Amniotic stem cell (primary cell): ENCODE results near the gene ELFN1.
"Not testable (repeated sequence)": the region's sequence is repeated elsewhere in the genome, so short reads cannot be mapped to it uniquely, and the experiment has no call there.

Experiments used
- DNase-seq: peaks from one replicate; lab custom pipeline; 2025; lab: John Stamatoyannopoulos, UW

ELFN1 gene

DNA sequence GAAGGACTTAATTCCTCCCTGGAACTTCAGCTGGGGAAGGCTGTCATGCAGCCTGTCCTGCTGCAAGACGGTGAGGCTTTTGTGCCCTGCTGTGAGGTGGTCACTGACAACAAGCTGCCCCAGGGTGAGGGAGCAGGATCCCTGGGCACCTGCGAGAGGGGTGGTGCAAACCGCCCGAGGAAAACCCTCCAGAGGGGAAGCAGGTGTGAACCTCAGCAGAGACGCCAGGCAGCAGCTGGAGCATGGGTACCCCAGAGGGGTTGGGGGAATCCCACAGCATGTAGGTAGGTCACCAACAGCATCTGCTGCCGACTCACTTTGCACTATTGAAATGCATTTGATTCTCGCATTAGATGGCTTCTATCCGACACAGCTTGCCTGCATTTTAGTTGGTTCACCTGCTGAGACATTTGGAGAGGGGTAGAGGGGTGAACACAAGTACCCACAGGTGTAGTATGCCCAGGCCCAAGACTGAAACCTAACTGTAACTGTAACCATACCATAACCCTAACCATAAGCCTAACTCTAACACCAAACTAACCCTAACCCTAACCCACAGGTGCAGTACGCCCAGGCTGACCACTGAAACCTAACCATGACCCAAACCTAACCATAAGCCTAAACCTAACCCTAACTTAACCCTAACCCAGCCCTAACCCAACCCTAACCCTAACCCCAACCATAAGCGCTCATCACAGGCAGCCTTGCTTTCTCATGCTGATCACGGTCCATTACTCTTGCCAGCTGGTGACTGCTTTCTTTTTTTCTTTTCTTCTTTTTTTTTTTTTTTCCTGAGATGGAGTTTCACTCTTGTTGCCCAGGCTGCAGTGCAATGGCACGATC, 85.9 kb downstream of the ELFN1 start:
- no peak for DNase-seq

GRCh38 chr7:1757601-1758000, 87.5 kb downstream of the ELFN1 start:
- DNase-seq = no peak

- DNase-seq = no peak
These were observed 88.2 kb downstream of the ELFN1 start for GRCh38 chr7:1758028-1758858.

DNA sequence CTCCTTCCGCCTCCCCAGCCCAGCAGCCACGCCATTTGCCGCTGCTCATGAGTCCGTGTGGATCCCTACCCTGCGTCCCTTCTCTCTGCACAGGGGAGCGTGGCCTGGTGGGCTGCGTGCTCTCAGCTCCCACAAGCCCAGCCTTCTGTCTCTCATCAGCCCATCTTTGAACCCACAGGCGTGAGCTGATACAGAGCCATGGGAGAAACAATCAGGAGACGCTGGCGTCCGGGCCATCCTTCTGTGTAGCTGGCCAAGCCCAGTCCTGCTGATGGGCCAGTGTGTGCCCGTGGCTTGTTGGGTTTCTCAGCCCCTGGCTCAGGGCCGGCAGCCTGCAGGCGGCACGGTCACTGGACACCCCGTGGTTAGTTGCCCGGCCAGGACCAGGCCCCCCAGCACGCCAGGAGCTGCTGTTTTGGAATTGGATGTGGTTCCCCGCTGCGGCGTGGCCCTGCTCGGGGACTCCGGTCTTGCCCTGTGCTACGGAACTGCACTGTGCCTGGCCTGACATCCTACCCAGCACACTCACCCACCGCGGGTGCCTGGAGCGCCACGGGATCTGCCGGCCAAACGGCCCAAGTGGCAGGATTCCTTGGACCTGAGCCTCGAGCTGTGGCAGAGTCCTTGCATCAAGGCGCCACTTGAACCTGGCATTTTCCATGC, 88.9 kb downstream of the ELFN1 start:
- no peak for DNase-seq

DNA sequence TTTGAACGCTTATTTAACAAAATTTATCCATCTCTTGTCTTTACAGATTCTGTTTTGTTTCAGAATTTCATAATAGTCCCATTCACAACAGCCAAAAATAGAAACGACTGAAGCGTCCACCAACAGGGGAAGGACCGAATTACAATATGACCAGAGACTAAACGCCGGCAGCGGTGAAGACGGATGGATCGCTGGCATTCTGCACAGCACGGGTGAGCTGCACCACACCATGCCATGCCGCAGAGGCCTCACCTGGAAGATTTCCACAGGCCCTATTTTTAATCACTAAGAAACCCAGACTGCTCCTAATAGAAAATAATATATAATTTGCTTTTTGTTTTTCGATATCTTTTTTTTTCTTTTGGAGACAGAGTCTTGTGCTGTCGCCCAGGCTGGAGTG, 91.0 kb downstream of the ELFN1 start:
- DNase-seq = no peak

DNA sequence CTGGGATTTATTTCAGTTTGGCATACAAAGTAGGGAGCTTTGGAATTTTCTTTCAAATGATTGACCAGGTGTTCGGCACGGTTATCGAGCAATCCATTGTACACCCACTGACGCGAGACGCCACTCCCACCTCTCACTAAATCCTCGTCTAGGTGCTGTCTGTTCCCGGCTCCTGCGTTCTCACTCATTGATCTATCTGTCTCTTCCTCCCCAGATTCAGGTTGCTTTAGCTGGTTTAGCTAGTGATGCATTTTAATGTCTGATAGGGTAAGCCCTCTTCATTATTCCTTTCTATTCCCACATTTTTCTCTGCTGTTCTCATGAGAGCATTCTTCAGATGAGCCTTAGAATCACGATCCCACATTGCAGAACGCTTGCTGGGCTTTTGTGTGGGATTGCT, 91.7 kb downstream of the ELFN1 start:
- DNase-seq = no peak

- DNase-seq = no peak
These were observed 92.3 kb downstream of the ELFN1 start for GRCh38 chr7:1762238-1762945.

GRCh38 chr7:1763033-1763432, 93.0 kb downstream of the ELFN1 start:
- DNase-seq = no peak

- DNase-seq = not testable (repeated sequence)
These were observed 93.8 kb downstream of the ELFN1 start for GRCh38 chr7:1763911-1764310.

DNA sequence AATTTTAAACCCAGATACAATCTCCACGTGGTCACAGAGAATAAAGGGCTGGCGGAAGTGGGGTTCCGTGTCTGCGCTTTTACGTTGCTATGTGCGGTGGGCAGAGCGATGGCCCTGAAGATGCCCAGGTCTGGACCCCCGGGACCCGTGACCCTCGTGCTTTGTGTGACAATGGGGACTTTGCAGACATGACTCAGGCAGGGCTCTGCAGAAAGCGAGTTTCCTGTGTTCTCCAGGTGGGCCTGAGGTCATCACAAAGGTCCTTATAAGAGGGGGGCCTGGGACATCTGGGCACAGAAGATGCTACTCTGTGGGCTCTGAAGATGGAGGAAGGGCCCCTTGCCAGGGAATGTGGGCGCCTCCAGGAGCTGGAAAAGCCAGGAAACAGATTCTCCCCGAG, 95.3 kb downstream of the ELFN1 start:
- DNase-seq = no peak

- no peak for DNase-seq
These were observed 97.4 kb downstream of the ELFN1 start for GRCh38 chr7:1767524-1767923.

DNA sequence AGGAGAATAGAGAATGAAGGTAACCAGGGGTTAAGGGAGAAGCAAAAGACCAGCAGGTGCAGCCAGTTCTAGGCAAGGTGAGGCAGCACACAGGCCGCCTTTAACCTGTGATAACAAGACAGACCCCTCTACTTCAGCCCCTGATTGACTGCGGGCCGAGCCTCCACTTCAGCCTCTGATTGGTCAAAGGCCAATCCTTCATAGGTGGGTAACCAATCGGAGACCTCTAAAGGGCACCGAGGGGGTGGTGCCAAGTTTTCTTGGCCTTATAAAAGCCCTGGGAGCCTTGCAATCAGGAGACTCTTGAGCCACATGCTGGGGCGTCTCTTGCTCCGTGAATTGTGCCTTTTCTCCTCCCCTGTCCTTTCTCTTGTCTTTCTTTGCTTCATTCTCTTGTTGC, 98.8 kb downstream of the ELFN1 start:
- DNase-seq = no peak

GRCh38 chr7:1769286-1770200, 99.5 kb downstream of the ELFN1 start:
- DNase-seq = no peak

DNA sequence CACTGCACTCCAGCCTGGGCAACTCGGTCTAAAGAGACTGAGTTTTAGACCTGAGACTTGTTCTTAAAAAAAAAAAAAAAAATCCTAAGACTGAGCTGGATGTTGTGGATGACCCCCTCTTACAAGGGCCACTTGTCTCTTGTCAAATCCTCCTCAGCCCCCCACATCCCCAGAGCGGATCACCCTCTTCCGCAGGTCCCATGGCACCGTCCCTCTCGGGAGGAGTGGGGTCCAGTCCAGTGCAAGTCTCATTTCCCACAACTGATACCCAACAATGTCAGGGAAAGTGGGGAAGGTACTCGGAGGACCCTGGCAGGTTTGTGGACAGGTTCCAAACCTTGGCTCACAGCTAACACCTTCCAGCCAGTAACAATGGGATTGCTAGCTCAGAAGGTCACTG, 100.3 kb downstream of the ELFN1 start:
- no peak for DNase-seq

DNA sequence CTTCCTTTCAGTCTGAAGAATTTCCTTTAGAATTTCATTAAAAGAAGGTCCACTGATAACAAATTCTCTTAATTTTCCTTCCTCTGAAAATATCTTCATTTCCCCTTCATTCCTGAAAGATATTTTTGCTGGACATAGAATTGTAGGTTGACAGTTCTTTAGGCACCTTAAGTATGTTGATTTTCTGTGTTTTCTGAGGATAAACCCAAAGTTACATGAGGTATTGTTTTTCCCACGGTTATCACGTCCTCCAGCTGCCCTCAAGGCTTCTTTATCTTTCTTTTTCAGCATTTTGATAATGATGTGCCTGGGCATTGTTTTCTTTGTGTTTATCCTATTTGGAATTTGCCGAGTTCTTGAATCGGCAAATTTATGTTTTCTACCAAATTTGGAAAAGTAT, 105.3 kb downstream of the ELFN1 start:
- DNase-seq = no peak

DNA sequence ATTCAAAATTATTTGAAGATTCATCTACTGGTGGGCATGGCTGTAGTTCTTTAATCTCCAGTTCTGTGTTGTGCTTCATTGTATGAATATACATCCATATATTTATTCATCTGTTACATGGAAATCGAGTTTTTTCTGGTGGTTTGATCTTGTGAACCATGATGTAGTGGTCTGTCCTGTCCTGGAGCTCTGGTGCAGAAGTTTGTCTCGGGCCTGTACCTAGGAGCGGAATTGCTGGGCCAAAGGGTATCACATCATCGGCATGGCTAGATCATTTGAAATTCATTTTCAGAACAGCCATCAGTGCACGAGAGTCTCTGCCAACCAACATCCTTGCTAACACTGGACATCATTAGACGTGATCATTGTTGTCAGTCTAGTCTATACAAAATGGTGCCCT, 107.0 kb downstream of the ELFN1 start:
- DNase-seq = no peak

GRCh38 chr7:1779445-1779844, 109.4 kb downstream of the ELFN1 start:
- DNase-seq = no peak

- no peak for DNase-seq
These were observed 111.3 kb downstream of the ELFN1 start for GRCh38 chr7:1781369-1781768.

GRCh38 chr7:1785839-1786238, 115.8 kb downstream of the ELFN1 start:
- DNase-seq = no peak

- DNase-seq = no peak
These were observed 117.2 kb downstream of the ELFN1 start for GRCh38 chr7:1787241-1787640.

DNA sequence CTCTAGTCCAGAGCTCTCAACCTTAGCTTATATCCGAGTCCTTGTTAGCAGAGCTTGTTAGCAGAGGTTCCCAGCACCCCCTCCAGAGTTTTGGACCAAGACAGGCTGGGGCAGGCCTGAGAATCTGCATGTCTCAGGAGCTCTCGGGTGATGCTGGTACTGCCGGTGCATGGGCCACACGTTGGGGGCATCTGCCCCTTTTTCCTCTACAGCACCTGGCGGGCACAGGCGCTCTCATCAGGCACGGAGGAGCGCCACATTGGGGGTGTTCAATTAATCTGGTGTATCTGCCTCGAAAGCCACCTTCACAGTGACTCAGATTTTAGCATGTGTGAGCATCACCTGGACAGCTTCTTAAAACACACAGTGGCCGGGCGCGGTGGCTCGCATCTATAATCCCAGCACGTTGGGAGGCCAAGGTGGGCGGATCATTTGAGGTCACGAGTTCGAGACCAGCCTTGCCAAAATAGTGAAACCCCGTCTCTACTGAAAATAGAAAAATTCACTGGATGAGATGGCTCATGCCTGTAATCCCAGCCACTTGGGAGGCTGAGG, 117.7 kb downstream of the ELFN1 start:
- no peak for DNase-seq
